GM18907 (cell line): ENCODE measurements around the gene TMEM108.

Experiments used
- ATAC-seq: cut with Tn5 transposase; IDR thresholded peaks from one replicate; pipeline ENCODE4 v1.9.1; 2021; ENCODE audit warnings: mild to moderate bottlenecking, moderate library complexity; ENCODE audit not compliant: unreplicated experiment

TMEM108 gene

DNA sequence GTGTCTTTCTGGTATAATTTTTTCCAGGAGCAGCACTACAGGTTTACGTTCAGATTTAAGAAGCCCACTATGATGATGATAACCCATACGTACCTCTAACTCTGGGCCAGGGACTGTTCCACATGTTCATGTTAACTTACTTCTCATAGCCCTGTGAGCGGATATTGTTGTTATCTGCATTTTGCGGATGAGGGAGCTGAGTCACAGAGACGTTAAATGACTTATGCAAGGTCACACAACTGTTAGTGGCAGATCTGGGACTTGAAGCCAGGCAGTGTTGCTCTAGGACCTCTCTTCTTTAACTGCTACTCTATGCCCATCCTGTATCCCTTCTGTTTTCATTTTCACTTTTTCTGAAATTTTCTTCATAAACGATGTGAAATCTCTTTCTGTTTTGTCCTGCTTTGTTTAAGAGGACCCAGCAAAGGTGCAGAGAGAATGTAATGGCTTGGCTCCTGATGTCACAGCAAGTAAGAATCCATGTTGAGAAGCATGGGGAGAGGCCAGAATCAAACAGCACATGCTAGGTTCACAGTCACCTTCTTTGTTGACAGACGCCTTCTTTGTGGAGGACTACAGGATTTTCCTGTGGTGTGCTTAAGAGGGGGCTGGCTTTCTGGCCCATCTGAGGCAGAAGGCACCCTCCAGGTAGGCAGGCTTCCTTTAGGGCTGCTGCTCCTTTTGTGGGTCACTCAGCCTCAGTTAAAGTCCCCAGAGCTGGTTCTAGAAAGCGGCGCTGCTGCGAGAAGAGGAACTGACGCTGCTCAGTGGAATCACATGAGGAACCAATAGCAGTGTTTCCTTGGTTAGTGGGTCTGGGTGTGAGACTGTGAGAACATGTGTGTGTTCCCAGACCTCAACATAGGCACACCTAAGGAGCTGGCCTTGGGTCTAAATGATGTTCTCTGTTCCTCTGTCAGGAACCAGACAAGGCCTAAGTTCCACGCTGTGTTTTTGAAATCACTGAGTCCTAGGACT lies 121.6 kb downstream of the TMEM108 start:
- ATAC-seq = no peak

DNA sequence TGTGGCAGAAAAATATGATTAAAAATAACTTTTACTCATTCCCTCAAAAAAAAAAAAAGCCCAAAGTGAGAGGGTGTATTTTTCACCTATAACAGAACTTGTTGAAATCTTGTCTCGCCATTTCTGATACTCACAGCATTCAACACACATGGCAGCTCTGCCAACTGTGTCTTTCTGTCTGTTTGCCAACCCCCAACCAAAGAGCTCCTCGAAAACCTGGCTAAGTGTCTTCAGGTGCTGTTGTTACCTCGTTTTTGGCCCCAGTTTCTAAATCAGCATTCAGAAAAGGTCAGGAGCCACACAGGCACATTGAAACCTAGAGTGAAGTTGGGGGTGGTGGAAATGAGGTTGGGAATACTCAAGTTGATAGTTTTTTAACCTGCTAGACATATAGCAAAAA lies 123.5 kb downstream of the TMEM108 start:
- ATAC-seq = no peak

DNA sequence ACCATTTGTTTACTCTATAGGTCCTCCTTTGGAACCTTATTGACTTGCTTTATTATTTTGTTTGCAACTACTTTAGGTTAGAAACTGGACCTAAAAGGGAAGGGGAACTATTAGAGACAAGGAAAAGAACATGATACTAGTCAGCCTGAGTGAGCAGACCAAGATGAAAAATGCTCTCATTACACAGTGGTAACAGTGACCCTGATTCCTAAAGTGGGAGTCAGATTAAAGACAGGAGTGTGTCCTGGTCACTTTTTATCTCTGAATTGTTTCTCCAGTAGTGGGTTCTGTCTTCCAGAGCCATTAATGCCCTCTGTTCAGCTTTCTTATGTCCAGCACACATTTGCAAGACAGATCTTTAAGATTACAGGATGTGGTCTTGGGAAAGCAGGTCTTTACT lies 124.1 kb downstream of the TMEM108 start:
- ATAC-seq = no peak

DNA sequence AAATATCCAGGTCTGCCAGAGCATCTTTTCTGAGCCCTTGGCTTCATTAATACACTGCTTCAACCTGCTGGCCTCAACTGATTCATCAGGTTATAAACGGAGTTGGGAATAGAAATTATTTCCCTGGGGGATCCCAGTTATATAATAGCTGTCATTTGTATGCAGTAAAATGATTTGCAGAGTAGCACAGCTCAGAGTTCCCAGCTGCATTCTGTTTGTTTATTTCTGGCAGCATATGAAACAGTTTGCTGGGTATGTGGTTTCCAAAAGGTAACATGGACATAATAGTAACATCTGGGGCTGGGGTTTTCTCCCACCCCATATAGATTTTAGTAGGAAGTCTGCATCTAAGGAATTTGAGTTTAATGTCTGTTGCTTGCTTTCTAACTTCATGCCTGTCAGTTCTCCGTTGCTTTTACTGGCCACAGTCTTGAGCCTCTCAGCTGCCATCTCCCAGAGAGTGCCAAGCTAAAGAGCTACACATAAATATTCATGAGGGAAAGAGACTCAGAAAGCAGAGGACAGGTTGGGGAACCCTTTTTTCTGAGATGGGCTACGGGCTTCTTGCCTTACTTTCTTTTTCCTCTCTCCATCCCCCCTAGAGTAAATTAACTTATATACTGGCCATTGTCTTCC lies 124.6 kb downstream of the TMEM108 start:
- no peak for ATAC-seq

DNA sequence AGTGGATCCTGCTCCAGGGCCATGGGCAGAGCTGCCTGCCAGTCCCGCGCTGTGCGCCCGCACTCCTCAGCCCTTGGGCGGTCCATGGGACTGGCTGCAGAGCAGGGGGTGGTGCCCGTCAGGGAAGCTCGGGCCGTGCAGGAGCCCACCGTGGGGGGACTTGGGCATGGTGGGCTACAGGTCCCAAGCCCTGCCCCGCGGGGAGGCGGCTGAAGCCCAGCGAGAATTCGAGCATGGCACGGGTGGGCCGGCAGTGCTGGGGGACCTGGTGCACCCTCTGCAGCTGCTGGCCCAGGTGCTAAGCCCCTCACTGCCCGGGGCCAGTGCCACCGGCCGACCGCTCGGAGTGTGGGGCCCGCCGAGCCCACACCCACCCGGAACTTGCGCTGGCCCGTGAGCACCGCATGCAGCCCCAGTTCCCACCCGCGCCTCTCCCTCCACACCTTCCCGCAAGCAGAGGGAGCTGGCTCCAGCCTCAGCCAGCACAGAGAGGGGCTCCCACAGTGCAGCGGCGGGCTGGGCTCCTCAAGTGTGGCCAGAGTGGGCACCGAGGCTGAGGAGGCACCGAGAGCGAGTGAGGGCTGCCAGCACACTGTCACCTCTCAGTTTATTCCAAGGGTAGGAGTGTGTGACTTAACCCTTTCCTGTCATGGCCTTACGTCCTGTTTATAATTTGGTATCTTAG lies 129.3 kb downstream of the TMEM108 start:
- ATAC-seq = no peak

DNA sequence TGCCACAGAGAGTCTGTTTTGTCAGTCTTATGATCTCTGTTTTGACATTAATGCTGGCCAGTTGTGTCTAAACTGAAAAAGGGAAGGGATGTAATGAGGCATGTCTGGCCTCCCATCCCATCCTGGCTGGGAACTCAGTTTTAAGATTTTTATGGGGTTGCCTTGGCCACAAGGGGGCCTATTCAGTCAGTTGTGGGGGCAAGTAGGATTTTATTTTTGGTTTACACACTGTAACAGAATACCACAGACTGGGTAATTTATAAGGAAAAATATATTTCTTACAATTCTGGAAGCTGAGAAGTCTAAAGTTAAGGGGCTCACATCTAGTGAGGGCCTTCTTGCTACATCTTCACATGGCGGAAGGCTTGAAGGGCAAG lies 129.8 kb downstream of the TMEM108 start:
- ATAC-seq = no peak

DNA sequence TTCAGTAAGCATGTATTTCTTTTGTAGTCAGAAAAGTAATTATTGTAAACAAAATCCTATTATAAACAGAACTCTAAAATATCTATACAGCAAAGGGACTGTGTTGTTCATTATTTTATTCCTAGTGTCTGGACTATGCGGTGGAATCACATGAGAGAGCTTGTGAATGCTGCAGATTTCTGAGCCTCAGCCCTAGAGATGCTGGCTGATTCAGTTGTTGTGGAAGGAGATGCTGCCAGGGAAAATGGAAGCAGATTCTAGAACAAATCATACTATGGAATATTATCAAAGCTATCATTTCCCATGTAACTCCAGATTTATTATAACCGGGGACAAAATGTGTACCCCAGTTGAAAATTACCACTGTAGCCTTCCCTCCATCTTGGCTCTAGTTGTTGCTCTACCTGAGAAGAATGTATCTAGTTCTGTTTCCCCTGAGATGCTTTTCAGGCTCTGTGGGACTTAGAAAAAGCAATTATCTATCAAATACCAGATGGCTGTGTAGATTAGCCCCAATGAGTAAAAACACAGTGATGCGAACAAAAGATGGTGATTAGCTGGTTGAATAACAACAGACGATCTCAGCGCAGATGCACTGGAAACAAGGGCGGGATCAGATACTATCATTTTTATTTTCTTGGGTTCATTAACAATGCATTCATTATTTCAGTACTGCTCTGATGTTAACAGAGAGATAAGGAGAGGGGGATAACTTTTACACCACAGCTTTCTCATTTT lies 131.3 kb downstream of the TMEM108 start:
- no peak for ATAC-seq

DNA sequence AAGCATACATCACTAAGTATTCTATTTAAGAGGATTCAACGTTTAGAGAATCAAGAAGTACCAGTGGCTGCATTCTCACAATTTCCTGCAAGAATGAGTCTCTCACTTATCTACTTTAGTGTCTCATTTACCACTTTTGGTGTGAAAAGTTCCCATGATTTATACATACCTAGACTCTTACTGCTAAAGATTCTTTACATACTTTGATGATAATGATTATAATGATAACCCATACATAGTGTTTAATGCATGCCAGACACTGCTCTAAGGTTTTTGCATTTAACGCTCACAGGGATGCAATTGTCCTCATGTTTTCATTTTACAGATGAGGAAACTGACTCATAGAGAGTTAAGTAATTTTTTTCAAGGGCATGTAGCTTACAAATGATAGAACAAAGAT lies 133.6 kb downstream of the TMEM108 start:
- ATAC-seq = no peak

DNA sequence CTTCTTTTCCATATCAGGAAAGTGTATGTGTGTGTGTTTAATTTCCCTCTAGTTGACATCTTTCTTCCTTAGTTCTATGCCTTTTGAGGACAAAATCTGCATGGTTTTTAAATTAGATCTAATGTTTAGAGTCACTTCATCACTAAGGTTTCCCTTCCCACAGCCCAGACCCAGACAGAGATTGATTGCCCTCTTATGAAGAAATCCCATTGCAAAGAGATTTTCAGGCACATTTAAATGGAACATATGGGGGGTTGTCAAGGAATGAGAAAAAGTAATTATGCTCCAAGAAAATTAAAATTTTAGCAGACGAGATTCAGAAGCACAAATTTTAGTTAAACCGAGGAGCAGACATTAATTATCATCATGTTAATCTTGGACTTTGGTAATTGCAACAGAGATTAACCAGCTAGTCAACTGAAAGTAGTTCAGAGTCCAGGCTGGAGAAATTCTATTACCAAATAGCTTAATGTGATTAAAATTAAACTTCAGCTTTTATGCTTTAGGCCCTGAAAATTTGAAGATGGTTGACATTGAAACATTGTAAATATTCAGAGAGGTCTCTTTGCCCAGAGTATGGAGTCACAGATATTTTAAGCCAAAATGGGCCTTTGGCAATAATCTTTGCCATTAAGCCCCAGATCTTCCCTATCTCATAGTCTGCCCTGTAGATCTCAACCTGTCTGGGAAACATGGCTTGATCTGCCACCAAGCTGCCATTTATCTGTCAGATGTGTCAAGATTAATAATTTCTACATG lies 143.4 kb downstream of the TMEM108 start:
- no peak for ATAC-seq

DNA sequence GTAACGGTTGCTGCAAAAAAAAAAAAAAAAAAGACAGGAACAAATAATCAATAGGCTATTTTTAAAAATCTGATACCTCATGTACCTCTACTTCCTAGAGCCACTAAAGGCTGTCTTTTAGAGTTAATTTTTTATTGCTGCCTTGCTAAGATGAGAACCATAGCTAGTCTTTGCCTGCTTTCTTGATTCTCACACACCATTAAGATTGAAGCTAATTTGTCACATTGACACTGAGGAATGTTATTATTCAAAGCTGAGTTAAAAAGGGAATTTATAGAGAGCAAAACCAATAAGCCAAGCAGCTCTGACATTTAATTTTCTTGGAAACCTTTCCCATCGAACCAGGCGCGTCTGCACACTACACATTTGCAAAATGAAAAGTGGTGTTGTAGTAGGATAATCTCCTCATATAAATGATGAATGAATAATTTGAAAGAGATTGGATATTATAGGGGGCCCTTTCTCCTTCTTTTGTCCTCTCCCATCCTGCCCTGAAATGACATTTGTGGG lies 149.7 kb downstream of the TMEM108 start:
- no peak for ATAC-seq

DNA sequence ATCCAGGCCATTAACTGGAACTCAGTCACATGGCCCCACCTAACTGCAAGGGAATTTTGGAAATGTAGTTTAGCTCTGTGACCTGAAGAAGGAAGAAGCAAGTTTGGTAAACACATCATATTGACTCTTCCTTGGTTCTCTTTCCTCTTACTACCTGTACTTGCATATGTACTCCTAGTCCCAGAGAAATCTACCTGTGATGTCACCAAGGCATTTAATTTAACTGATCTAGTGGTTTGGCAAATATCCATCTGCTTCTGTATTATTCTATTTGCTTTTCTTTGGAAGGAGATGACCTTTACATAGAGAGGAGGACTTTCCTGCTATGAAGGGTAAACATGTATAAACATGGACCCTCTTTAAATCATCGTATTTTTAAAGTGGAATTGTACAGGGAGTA lies 150.8 kb downstream of the TMEM108 start:
- ATAC-seq = no peak

DNA sequence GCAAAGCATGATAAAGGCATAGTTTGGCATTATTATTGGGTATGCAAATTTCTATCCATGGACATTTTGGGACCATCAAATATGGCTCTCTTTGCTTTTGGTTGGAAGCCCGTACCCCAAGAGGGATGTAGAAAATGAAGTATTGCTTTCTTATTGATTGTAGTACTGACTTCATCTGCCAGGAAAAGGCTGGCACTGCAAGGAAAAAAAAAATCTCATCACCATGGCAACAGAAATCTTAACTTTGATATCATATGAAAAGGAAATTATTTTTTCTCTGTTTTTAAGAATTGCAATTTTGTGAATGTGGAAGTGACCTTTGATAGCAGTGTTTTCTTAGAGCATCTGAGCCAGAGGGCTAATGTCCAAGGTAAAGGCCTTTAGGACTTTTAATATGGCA lies 151.7 kb downstream of the TMEM108 start:
- ATAC-seq = no peak

DNA sequence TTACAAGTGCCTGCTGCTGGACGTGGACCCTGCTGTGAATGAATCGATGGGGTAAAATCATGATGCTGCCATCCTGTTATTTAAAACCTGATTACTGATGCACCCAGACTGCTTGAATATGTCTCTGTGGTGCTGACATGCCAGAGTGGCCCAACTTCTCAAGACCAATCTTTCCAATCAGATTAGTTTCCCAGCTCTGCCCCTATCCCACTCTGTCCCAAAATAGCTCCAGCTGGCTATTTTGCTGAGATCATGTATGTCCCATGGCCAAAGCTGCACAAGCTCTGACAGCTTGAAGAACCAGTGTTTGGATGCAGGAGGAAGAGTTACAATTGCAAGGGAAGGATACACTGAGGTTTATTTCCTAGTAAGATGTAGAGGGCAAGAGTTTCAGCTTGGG lies 153.6 kb downstream of the TMEM108 start:
- no peak for ATAC-seq

DNA sequence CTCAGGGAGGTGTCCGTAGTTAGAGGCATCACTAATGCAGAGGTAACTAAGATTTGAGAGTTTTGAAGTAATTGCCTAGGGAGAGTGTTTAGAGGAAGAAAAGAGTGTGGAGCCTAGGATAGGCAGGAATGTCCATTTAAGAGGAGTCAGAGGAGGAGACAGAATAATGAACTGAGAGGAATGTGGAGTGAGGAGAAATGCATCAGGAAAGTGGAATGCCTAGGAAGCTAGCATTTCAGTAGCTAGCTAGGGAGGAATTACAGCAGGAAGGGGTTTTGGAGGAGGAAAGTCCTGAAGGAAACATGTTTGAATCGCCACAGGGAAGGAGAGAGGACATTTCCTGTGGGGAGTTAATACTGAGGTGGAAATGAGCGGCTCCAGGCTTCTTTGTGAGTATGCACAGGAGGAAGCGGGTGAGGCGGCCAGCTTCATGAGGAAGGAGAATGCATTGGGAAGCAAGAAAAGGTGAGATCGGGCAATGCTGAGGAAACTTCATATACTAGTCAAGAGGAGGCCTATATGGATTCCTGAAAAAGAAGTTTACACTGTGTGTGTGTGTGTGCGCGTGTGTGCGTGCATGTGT lies 154.3 kb downstream of the TMEM108 start:
- no peak for ATAC-seq

DNA sequence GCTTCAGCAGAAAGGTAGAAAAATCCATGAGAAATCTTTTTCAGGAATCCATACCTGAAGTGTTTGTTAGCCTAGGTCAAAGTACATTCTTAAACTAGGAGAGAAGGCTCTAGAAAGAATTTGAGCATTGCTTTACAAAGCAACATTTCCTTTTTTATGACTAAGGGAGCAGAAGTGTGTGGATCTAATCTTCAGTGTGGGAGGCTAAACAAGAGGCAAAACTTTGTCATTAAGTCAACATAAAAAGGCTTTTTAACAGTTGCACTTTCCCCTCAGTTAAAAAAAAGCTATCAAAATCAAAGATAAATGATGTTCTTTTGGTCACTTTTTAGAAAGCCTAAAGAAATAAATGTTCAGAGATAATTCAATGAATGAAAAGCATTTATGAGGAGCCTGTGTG lies 154.8 kb downstream of the TMEM108 start:
- no peak for ATAC-seq

DNA sequence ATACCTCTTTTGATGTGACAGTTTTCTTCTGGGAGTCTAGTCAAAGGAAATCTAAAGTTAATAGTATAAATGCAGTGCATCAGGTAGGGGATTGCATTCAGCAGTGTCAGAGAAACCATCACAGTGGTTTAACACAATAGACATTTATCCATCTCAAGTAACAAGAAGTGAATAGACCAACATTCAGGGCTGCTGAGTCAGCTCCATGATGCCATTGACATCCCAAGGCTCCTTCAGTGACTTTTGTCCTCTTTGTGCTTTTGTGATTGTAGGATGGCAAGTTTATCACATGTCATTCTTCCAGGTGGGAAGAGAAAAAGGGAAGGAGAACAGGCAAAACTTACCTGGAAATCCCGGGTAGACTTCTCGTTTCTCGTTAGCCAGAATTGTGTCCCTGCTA lies 158.3 kb downstream of the TMEM108 start:
- ATAC-seq = no peak

DNA sequence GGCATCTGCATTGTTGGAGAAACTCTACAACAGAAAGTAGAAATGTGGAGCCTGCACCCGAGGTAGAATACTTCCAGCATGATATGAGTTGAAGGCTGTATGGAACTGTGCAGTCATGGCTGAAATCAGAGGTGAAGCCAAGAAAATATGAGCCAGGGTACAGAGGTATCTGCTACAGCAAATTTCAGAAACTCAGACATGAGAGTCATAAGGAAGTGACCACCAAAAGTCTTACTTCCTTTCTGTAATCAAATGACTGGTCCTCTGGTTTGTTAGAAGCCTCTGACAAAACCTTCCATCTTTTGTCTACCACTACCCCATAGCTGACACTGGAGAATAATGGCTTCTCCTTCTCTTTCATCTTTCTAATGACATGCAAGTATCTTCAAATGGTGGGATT lies 159.4 kb downstream of the TMEM108 start:
- ATAC-seq = no peak

DNA sequence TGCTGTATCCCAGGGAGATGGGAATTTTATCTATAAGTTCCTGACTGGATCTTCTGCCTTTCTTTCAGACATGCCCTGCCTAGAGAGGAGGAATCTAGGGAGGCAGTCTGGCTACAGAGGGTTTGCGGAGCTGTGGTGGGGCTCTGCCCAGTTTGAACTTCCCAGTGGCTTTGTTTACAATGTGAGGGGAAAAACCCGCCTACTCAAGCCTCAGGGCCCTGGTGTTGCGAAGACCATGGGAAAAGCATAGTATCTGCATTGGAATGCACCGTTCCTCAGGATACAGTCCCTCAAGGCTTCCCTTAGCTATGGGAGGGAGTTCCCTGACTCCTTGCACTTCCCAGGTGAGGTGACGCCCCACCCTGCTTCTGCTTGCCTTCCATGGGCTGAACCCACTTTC lies 168.7 kb downstream of the TMEM108 start:
- no peak for ATAC-seq

DNA sequence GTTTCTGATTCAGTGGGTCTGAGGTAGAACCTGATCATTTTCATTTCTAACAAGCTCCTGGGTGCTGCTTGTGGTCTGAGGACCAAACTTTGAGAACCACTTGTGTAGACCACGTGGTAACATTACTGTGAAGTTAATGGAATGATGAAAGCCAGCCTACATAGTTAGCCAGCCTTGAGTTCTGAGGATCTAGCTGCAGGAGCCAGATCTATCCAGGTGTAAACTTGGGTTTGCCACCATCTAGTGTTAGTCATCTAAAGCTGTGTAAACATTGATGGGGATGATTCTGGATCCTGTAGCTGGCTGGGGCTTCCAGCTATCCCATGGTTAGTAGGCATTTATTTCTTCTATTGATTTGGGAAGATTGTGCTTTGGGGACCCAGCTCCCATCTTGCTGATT lies 170.0 kb downstream of the TMEM108 start:
- no peak for ATAC-seq
